GOT3 (cell line): ENCODE measurements around the gene STX8.
"Not testable (repeated sequence)": the region's sequence is repeated elsewhere in the genome, so short reads cannot be mapped to it uniquely, and the experiment has no call there.

ENCODE experiments used
- DNase-seq: peaks from one replicate; lab custom pipeline; 2025; ENCODE audit warnings: mixed read lengths; lab: John Stamatoyannopoulos, UW

Gene STX8

DNA sequence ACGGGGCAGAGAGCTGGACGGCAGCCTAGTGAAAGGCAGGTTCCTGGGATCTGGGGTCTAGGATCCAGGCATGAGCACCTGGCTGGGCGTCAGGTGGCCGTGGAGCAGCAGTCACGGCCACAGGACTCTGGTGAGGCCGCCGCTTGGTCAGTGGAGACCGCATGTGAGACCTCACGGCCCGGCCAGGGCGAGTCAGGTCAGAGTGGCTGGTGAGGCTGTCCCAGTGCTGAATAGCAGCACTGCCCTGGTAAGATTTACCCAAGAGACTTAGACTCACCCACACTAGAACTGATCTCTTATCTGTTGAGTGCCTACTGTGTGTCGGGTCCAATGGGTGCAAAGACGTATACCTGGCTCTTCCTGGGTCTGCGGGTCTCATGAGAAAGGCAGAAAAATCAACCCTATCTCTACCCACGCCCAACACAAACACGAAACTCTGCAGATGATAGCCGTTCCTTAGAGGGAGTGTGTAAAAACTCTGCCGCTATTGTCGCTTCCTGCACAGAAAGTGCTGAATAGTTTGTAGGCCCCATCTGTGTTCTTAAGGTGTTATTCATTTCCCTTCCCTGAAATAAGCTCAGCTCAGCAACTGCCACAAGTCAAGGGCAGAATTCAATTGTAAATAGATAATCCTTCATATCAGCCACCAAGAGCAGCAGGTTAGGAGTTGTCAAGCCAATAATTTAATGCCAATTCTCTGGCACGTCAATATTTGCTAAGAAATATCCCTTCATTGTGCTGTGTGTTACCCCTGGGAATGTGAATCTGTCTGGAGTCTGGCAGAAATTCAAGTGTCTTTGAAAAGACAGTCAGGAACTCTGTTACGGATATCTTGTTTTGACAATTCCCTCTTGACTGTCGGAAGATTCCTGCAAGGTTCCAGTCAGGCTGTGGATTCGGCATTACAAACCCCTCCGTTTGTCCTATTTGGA lies 314.3 kb downstream of the STX8 start:
- no peak for DNase-seq

GRCh38 chr17:9259419-9259818 lies 316.2 kb downstream of the STX8 start:
- DNase-seq, result no peak

DNA sequence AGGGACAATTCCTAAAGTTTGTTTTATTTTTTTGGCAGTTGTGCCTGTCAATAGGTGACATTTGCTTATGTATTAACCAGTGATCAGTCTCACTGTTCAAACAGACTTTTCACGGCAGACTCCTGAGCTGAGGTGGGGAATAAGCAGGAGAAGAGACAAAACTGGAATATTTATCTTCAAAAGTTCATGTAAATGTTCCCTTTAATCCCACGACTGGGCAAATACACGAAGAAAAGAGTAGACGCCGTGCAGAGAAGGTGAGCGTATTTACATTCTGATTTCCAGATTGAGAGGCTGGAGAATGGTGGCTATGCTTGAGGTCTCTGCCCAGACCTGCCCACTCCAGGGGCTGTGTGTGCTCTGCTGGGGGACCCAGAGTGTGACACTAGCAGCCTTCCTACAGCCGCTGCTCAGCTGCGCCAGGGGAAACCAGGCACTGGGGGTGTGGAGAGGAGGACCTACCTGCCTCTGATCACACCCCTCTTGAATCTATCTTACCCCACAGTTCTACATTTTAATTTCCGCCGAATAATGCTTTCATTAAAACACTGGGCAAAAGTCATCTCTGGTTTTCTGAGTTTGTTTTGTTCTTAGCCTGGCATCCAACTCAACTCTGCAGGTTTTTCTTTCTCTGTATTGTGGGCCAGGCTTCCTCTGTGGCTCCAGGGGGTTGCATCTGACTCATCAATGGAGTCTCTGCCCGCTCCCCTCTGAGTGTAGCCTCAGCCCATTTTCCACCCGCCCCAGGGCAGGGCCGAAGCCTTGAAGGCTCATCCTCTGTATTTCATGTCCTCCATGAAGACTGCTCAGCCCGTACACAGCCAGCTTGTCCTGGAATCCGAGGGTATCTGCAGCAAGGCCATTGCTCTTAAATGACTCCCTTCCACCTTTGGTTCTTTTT lies 317.3 kb downstream of the STX8 start:
- DNase-seq, result no peak

GRCh38 chr17:9257630-9257965 lies 318.0 kb downstream of the STX8 start:
- not testable (repeated sequence) for DNase-seq

DNA sequence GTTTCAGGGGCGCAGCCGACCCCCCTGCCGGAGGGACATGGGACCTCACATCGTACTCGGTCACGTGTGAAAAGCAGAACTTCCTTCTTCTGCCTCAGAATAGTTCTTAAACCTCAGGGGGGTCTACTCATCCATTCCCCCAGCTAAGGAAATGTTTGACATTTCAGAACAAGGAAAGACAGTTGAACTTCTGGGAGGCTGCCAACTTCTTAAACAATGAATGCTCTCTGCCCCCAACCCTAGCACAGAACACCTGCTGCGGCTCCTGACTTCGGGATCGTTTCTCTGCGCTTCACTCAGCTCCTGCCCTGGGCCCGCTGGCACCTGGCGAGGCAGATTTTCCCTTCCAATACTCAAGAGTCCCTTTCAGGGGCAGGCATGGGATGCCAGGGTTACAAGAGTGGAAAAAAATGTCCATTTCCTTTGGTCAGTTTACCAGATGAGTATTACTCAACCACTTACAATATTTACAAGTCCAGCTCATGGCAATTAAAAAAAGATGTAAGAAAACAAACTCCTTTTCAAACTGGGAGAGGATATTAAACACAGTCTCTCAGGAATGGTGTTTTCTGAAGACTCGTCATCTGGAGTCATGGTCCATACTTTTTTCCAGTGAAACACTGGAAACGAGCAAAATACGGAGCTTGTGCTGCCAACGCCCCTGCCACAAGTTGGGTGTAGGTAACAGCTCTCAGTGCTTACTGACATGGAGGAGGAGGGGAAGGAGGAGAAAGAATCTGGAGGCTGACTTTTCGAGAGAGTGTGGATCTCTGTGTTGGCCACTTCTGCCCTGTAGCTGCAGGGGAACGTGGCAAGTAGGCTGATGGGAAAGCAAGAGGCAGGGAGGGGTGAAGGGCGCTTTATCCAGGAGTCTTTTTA lies 318.6 kb downstream of the STX8 start:
- no peak for DNase-seq

- no peak for DNase-seq
Observed at GRCh38 chr17:9256361-9256750, 319.3 kb downstream of the STX8 start.

DNA sequence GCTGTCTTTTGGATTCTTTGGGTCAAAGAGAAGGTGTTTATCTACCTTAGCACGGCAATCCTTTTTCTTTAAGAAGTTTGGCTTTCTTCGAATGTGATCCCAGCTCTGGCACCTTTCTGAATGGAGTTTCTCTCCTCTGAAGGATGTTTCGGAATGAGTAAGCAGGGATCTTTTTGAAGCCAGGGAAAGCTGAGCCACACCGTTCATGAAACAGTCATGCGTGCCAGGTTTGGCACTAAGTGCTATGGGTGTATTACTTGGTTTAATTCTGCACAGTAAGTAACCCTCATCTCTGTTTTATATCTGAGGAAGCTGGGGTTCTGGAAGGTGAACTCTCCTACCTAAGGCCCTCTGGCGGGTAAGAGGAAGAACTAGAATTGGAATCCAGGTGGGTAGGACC lies 319.8 kb downstream of the STX8 start:
- no peak for DNase-seq

- DNase-seq, result no peak
Observed at GRCh38 chr17:9254841-9255240, 320.8 kb downstream of the STX8 start.

- DNase-seq, result no peak
Observed at GRCh38 chr17:9253308-9253707, 322.3 kb downstream of the STX8 start.

DNA sequence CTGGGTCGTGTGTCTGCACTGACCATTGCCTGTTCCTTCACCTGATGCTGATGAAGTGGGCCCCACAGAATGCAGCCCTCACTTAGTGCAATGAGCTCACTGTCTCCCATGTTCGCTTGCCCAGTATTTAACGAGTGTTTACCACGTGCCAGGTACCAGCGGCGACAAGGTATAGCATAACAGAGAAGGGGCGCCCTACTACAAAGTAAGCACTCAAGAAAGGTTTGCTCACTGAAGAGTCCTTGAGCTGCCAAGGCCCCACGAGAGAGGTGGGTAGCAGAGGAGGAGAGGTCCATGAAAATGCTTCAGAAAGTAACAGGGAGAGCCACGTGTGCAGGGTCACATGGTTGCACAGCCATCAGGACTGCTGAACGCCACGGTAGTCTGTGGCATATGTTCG lies 324.3 kb downstream of the STX8 start:
- DNase-seq, result no peak

DNA sequence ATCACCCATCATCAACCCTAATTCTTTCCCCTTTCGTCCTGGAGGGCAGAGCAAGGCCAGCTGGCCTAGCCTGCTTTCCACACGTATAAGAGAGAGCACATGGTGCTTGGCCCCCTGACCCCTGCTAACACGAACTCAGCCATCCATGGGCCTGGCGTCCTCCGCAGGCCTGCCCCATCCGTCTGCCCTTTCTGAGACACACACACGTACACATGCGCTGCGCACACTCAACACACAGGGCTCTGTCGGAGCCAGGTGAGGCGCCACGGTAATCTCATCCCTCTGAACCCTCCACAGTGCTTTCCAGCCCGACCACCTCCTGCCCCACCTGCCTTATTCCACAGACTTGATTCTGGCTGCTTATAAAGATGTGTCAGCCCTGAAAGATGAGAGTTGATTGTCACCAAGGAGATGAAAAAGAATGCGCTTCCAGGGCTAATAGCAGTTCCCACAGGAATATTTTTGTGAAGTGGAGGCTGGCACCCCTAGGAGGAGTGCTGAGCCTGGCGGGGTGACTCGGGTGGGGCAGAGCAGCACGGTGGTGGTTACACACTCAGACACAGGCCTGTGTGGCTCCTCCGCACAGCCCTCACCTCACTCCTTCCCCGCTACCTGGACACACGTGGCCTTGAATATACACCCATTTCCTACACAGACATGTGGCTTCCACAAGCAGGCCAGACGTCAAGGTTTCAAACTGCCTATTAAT lies 326.2 kb downstream of the STX8 start:
- DNase-seq, result no peak

DNA sequence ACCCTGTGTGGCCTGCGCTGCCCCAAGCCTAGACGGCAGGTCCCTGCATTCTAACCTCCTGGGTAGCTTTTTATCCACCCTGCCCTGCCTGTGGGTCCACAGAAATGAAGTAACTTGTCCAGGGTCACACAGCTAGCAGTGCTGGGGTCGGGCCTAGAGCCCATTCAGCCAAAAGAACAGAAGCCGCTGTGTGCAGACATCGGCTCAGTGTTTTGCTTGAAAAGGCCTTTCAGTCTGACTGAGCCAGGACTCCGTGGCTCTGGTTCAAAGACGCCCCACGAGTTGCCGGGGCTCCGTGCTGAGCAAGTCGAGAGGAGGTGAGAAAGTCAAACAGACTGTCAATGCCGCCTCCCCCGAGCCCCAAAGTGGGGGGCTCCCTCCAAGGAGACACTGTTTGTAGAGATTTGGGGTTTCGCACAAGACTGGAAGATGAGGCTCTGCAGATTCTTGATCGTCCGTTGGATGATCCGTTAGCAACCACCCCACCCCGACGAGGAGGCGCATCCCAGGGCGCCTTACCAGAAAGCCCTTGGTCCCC lies 328.1 kb downstream of the STX8 start:
- no peak for DNase-seq

DNA sequence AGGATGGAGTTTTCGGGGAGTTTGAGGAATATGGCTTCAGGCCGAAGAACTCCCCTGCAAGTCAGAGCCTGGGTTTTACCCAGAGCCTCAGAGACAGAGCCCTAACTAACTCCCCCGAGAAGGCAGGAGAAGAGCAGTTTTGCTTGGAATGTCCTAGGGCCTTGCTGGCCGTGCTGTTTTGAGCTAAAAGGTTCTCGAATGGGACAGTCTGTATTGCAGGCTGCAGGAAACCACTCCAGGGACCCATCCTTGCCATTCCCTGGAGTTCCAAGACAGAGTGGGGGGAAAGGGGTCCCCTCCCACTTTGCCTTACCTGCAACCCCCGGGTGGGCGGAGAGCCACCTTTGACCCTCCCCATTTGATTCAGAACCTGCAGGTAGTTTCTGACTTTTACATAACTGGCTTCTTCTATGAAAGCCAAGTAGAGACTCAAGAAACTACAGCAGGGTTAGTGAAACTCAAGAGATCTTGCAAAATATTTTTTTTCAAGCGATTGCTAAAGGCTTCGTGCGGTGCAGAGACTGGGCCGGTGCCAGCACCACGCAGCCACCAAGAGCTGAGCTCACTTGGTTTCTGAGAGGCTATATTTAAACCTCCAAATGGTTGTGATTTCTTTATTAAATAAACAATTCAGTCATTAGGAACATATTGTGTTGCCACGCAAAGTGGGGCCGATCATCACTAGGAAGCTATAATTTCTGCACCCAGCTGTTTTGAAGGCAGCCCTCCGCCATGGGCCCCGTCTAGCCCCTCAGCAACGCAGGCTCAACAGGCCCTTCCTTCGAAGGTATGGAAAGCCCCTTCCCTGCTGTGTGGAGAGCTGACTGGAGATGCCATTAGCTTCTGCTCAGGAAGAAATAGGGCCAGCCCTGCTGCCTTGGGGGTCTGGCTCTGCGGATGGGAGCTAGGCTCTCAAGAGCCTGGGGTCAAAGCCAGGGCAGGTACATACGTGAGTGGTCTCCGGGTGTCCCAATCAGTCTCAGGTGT lies 331.3 kb downstream of the STX8 start:
- no peak for DNase-seq

GRCh38 chr17:9242983-9243382 lies 332.6 kb downstream of the STX8 start:
- DNase-seq, result no peak

DNA sequence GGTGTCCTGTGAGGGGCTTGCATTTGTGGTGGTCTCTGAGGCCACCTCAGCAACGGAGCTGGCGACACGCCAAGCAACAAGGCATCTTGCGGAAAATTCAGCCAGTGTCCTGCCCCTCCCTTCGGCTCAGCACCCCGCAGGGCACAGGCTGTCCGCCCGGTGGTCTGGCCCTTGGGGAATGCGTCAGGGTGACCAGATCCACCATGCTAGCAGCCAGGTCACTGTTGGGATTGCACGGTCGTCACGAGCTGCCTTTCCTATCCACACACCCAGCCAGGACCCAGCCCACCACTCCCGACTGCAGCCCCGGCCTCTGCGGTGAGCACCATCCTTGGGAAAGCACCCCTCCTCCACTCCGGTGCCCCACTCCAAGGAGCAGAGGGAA lies 333.1 kb downstream of the STX8 start:
- no peak for DNase-seq

- DNase-seq, result no peak
Observed at GRCh38 chr17:9241774-9242496, 333.7 kb downstream of the STX8 start.

DNA sequence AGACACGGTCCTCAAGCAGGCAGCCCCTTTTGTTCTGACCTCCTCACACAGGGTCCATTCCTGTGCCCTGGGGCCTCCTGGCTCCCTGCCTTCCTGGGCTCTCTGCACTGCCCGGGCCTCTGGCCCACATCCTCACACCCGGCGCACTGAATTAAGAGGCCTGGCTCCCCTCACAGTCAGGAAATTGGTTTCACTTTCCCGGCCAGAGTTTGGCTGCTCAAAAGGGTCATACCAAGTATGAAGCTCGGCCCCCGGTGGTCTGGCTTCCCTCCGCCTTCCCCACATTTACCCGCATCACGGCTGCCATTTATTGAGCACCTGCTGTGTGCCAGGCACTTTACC lies 334.3 kb downstream of the STX8 start:
- DNase-seq, result no peak

DNA sequence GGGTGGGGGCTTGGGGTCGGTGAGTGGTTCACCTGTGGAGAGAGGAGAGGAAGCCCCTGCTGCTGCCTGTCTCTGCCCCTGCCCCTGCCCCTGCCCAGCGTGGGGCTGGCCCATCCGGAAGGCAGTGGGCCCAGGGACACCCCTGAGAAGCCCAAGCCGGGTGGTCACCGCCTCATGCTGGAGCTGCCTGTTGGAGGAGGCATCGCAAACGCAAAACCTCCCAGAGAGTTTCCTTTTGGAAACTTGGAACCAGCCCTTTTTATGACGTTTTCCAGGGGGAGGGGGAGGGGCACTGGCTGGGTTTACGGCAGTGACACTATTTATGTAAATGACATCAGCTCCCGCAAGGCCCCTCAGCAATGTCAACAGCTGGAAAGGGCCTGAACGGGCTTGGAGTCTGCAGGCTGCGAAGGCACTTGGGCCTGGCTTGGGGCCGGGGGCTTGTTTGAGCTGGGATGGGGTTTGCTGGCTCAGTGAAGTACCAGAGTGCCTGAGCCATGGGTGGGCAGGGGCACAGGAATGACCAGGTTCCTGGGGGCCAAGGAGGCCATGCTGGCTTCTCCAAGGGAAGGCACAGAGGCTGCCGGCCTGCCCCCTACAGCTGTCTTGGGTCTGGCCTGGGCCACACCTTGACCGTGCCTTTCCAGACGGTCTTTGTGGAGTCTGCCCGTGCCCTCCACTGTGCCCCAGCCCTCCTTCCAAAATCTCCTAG lies 334.8 kb downstream of the STX8 start:
- no peak for DNase-seq
